Measurements from ENCODE around the gene ALOX15. TPM values are rescaled to one million over a fixed set of nuclear protein-coding genes. Genes with fewer than 3 reads are reported as not detected.
"Not testable (repeated sequence)": the region's sequence is repeated elsewhere in the genome, so short reads cannot be mapped to it uniquely, and the experiment has no call there.

ALOX15 gene
- total RNA-seq, 1 donor from 2014 or later = 4.5 TPM

DNA sequence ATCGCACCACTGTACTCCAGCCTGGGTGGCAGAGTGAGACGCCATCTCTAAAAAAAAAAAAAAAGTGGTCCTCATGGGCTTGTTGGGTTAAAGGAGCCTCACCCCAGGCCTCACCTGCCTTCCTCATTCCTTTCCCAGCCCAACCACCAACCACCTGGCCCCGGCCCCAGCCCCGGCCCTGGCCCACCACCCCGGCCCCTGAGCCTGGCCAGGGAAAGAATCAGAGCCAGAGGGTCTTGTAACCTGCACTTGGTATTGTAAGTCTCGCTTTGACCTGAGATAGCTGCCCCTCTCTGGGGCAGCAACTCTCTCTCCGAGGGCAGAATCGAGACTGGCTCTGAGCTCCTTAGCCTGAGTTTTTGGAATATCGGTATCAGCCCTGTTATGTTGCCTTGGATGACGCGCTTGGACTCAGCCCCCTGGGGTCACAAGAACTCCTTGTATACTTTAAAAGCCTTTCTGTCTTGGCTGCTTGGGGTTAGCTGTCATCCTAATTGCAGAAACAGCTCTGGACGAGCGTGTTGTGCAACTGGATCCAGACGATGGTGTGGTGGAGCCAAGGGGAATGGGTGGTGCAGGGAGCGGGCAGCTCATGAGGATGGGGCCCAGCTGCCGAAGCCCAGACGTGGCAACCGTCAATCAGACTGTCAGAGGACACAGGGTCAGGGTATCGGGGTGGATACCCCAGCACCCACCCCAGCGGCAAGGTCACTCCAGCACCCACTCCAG, 42.5 kb downstream of the ALOX15 start:
- ATAC-seq (peak; percentile 80), DNase-seq (peak; percentile 80)
- intact Hi-C loops (cut with micrococcal nuclease) = no loop called here

DNA sequence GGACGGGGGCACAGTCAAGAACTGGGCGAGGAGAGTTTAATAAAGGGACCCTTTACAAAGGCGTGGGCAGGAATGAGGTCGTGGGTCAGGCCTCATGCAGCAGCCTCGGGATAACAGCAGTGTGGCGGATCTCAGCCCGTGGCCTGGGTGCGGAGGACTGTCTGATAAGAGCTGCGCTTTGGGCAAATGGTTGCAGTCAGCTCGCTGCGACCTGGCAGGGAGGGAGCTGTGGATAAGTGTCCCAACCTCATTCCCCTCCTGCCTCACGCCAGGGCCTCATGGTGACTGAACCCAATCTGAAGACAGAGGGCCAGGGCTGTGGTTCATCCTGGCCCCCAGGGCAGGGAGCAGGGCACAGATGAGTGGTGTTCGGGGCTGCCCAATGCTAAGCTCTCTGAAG, 43.5 kb downstream of the ALOX15 start:
- DNase-seq (peak; percentile 66), ATAC-seq (peak; percentile 5)
- intact Hi-C loops (cut with micrococcal nuclease) = no loop called here

DNA sequence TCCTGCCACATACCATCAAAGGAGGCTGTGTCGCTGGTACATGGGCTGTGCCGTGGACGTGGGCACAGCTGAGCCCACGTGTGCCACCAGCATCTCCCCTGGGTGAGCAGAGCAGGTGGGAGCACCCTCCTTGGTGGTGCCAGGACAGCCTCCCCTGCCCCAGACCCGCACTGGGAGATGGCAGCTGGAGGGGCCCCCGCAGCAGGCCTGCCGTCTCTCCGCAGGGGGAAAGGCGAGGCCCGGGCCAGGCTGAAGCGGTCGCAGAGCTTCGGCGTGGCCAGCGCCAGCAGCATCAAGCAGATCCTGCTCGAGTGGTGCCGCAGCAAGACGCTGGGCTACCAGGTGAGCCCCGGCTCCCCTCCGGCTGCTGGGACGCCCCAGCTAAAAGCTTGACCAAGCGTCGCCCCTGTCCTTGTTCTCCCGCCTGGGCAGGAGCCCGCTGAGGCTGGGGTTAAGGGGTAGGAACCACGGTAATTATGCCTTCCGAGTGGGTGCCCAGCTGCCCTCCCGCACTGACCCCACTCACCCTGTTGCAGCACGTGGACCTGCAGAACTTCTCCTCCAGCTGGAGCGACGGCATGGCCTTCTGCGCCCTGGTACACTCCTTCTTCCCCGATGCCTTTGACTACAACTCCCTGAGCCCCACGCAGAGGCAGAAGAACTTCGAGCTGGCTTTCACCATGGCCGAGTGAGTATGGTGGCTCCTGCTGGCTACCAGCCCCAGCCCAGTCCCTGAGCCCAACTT, 44.7 kb downstream of the ALOX15 start:
- no peak for DNase-seq
- intact Hi-C loops (cut with micrococcal nuclease) = no loop called here
- no peak for ATAC-seq

DNA sequence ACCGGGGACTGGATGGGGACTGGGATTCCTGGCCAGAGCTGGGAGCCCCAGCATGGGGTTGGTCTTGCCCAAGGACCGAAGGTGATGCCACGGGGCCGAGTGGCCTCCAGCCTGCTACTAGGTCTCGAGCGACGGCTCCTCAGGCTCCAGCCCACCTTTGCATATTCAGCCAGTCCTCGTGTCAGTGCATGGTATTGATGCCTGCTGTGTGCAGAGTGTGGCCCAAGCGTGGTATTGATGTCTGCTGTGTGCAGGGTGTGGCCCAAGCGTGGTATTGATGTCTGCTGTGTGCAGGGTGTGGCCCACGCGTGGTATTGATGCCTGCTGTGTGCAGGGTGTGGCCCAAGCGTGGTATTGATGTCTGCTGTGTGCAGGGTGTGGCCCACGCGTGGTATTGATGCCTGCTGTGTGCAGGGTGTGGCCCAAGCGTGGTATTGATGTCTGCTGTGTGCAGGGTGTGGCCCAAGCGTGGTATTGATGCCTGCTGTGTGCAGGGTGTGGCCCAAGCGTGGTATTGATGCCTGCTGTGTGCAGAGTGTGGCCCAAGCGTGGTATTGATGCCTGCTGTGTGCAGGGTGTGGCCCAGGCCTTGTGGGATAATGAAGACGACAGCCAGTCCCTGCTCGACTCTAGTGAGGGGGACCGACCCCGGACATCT, 45.7 kb downstream of the ALOX15 start:
- intact Hi-C loops (cut with micrococcal nuclease) = not testable (repeated sequence)

DNA sequence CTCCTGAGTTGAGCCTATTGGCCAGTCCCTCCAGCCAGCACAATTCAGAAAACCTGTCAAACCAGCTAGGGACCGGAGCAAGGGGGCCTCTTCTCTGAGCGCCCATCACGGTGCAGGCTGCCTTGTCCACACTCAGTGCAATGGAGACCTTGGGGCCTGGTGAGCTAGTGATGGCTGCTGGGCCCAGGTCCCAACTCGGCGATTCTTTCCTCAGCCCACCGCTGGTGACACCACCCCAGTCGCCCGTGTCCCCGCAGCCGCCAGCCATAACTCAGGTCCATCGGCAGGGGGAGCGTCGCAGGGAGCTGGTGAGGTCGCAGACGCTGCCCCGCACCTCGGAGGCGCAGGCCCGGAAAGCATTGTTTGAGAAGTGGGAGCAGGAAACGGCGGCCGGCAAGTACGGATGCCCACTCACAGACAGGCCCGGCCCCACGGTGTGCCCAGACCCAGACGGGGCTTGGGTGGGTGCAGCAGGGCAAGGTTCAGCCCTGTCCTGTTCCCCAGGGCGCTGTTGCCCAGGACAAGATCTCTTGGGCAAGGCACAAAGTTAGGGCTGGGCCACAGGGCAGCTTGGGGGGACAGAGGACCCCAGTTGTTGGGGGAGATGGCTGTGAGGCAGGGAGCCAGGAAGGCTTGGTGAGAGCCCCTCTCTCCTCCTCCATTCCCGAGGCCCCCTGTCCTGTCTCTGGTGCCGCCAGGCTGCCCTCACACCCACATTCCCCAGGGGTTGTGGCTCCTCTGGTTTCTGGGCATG, 46.4 kb downstream of the ALOX15 start:
- intact Hi-C loops (cut with micrococcal nuclease) = no loop called here
- no peak for ATAC-seq
- no peak for DNase-seq

More for the DNA sequence above, 45.7 kb downstream of the ALOX15 start:
- DNase-seq, ATAC-seq: not testable (repeated sequence)

DNA sequence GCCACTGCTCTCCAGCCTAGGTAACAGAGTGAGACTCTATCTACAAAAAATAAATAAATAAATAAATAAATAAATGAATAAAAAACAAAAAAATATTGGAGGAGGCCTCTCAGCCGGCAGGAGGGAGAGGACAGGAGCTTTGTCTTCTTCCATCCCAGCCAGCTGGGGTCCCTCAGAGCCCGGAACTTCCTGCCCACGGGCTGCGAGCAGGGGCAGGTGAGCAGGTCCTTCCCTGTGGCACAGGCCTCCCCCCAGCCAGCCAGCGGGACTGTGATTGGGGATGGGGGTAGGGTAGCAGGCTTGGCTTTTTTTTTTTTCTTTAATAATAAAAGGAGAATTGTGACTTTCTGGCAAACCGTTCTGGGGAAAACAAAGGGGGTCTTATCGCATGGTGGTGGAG, 47.1 kb downstream of the ALOX15 start:
- intact Hi-C loops (cut with micrococcal nuclease) = no loop called here
- ATAC-seq (no peak), DNase-seq (no peak)

DNA sequence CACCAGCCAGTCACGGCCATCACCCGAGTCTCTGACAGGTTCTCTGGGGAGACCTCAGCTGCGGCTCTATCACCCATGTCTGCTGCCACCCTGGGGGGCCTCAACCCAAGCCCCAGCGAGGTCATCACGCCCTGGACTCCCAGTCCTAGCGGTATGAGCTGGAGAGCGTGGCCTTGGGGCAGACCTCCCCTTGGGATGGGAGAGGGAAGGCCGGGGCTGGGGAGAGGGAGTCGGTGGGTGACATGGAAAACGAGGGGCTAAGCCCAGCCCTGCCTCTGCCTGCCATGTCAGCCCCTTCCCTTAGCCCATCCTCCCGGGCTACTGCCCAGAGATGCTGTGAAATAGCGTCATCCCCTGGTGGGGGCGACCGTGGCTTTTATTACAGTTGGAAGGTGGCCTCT, 48.5 kb downstream of the ALOX15 start:
- DNase-seq (no peak), ATAC-seq (no peak)
- intact Hi-C loops (cut with micrococcal nuclease) = no loop called here

DNA sequence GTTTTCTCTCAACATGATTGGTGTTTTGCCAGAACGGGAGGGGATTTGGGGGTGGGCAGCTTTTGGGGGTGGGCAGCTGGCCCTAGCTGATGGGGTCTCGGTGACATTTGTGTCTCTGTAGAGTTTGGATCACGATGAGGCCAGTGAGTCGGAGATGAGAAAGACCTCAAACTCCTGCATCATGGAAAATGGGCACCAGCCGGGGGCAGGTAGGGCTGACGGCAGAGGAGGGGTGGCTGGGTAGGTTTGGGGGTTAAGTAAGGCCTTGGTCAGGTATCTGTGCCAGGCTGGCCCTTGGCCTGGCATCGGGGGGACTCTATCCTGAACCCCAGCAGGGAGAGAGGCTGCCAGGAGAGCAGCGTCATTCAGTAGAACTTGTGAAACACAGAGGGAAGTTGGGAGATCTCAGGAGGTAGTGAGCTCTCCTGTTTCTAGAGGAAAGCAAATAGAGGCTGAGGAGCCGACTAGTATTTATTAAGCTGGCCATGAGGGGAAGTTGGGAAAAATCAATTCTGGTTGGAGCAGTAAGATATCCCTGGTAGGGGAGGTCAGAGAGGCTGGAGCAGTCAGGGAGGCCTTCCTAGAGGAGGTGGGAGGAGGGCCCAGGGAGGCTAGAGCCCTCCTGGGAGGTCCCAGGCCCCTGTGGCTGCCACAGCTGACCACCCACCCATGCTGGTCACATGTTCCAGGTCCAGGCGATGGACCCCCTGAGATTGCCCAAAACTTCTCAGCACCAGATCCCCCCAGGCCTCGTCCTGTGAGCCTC, 49.1 kb downstream of the ALOX15 start:
- intact Hi-C loops (cut with micrococcal nuclease) = no loop called here
- ATAC-seq (no peak), DNase-seq (no peak)

DNA sequence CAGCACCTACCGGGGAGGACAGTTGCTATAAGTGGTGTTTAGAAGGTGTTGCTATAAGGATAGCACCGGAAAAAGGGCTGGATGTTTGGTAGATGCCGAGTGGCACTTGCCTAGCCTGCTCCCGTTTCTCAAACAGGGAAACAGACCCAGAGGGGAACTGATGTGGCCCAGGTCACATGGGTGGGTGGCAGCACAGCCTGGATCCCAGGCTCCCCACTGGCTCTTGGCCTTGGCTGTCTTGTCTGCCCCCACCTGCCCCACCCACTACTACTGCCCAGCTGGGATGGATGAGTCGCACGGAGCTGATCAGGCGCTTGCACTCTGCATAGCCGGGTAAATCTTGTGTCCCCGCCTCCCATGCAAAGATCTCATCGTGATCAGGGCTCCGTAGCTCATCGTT, 49.9 kb downstream of the ALOX15 start:
- ATAC-seq = peak; percentile 2
- intact Hi-C loops (cut with micrococcal nuclease) = no loop called here
- DNase-seq = no peak

DNA sequence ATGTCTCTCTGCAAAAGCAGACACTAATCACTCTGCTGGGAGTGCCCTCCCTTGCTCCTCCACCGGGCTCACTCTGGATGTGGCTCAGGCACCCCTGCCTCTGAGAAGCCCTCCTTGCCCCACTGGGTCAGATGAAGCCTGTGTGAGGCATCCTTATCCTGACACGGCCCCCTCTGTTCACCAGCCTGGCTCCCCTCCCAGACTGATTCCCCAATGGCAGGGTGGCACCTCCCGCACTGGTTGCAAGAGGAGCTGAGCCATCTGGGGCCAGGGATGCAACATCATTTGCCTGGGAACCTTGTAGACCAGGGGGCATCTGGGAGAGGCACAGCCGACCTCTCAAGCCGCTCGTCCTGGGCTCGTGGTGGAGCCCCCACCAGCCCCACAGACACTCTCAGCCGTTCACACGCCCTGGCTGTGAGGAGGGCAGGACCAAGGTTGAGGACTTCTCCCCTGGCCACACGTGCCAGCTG, 50.5 kb downstream of the ALOX15 start:
- DNase-seq = no peak

DNA sequence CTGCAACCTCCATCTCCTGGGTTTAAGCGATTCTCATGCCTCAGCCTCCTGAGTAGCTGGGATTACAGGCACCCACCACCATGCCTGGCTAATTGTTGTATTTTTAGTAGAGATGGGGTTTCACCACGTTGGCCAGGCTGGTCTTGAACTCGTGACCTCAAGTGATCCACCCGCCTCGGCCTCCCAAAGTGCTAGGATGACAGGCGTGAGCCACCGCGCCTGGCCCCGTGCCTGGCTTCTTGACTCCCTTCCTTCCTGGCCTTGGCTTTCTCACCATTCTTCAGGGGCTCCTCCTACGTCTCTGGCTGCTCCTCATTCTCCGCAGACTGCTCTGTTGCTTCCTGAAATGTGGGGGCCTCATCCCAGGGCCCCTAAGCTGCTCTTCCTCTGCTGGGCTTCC, 51.4 kb downstream of the ALOX15 start:
- intact Hi-C loops (cut with micrococcal nuclease); DNase-seq; ATAC-seq: not testable (repeated sequence)

More for the DNA sequence above, 50.5 kb downstream of the ALOX15 start:
- intact Hi-C loops (cut with micrococcal nuclease) = no loop called here
- no peak for ATAC-seq

DNA sequence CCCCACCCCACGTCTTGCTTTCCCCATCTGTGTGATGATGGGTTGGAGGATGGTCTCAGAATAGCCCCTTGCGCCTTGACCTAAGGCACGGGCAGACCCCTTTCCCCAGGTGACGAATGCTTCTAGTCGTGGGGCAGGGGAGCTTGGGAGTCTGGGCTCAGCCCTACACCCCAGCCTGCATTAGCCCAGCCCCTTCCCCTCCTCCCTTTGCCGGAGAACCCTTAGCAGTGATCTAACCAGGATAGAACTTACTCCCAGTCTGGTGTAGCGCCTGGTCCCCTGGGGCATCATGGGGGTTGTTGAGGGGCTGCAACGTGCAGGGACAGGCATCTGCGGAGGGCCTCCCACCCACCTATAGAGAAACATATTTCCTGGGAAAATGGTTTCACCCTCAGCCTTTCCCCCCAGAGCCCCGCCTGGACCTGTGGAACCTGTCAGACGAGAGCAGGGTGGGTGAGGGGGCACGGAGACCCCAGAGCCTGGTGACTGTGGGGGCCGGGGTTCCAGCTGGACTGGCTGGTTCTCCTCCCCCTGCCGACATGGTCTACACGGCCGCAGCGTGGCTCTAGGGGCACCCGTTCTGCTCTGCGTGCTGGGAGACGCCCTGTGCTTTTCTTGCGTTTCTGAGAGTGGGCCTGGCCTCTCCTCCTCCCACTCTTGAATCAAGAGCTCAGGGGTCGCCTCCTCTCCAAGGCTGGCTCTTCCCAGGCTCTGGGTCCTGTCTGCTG, 52.4 kb downstream of the ALOX15 start:
- ATAC-seq (no peak), DNase-seq (no peak)
- intact Hi-C loops (cut with micrococcal nuclease) = no loop called here

DNA sequence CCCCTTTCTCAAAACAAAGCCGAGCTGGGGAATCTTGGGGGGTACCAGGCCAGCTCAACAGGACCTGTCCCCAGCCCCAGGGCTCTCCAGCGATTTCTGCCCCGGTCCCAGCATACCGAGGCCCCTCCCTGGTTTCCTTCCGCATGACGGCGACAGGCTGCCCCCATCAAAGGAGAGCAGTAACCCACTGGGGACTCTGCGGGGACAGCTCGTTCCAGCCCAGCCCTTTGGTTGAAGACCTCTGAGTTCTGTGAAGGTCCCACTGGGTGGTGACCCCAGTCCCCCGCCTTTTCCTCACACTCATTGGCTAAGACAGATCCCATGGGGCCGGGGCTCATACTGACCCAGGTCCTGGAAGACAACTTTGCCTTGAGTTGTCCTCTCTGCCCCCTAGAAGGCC, 53.1 kb downstream of the ALOX15 start:
- DNase-seq = peak; percentile 70
- intact Hi-C loops (cut with micrococcal nuclease) = no loop called here
- ATAC-seq = peak; percentile 23

DNA sequence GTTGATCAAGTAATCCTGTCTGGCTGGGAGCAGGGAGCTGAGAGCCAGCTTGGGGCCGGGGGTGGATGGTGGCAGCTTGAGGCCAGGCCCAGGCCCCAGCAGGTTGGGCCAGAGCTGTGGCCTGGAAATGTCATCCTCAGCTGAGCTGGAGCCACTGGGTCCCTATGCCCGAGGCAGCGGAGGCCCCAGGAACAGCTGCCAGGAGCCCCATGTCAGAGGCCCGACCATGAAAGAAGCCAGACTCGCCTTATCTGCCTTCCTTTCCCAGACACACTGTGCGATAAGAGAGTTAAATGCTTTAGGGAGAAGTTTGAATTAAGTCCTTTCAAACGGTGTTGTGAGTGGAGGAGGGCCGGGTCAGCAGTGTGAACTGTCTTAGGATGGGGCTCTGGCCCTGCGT, 53.7 kb downstream of the ALOX15 start:
- ATAC-seq (peak; percentile 61), DNase-seq (peak; percentile 77)
- intact Hi-C loops (cut with micrococcal nuclease) = no loop called here

DNA sequence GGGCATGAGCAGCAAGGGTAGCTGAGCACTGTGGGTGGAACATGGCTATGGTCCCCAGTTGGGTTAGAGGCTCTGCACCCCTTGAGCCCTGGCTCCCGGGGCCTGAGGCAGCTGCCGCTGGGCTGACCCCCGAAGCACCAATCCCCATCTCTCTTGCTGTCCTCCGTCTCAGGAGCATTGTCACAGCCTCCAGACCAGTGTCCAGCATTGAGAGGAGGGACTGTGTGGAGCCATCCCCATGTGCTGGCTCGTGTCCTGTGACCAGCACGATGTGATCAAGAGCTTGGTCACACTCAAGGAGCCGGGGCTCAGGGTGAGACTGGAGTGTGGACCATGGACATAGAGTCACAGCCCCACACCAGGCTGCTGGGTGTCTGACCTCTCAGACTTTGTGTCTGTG, 54.3 kb downstream of the ALOX15 start:
- no peak for ATAC-seq
- intact Hi-C loops (cut with micrococcal nuclease) = no loop called here
- no peak for DNase-seq

DNA sequence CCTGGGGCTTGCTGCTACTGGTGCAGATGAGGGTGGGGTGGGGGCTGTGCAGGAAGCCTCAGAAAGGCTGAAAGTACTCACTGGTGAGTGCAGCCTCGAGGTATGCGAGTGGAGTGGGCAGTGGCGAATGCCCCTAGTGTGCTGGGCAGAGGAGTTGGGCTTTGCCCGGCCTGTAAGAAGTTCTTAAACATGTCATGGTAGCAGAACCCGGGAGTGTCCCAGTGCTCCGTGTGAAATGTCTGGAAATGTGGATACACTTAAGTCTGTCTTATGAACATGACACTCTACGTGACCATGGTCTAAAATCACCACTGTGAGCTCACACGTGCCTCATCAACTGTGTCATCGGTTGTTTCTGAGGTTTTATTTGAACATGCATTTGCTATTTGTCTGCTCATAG, 55.4 kb downstream of the ALOX15 start:
- ATAC-seq (no peak), DNase-seq (no peak)
- intact Hi-C loops (cut with micrococcal nuclease) = no loop called here

DNA sequence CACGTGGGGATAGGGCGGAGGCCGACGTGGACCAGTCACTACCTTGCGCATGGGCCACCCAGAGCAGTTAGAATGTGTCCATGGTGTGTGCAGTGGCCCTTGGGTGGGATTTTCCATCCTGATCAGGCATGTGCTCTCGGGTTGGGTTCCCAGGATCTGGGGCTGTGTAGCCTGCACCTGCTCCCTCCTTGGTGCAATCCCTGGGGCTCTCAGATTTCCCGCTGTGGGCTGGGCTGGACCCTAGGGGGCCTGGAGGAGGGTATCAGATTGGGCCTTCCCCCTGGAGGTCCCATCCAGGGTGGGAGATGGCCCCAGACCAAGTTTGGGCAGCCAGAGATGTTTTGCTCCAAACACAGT, 55.9 kb downstream of the ALOX15 start:
- DNase-seq = no peak
- ATAC-seq = no peak
- intact Hi-C loops (cut with micrococcal nuclease) = no loop called here

DNA sequence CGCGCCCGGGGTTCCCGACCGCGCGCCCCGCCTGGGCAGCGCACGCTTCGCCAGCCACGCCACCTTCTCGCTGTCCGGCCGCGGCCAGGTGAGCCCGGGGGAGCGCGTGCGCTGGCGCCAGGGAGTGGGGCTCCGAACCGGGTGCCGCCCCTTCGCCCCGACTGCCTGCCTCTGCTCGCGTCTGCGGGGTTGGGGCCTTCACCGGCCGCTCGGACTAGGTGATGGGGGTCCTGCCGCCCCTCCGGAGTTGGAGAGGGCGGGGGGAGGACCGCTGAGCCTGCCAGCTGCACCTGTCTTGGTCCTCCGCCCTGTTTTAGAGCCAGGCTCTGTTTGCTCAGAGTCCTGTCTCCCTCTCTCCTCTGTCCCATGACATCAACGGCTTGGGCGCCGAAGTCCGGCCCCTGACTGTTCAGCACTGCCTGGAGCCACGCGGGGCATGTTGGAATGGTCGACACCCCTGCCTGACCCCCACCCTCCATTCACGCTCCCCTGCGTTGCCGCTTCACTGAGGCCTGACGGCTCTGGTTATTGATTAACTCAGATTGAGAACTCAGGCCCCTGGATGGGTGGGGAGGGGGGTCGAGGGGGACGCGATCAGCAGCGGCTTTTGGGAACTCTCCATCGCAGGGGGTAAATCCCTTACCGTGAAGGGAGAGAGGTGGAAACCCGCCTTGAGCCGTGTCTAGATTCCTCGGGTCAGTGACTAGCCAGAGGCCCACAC, 56.4 kb downstream of the ALOX15 start:
- intact Hi-C loops (cut with micrococcal nuclease) = no loop called here
- DNase-seq (no peak), ATAC-seq (no peak)

All from left ventricle myocardium superior (tissue), 1 donor.